PC-3 (cell line): ENCODE data around the gene BAG5. TPM values are rescaled to one million over a fixed set of nuclear protein-coding genes. Genes with fewer than 3 reads are reported as not detected.

Experiments used
- ATAC-seq: fragments of 200-7000 bp; cut with Tn5 transposase; 2 replicates; pipeline ENCODE4 v1.9.1; 2020; ENCODE audit warnings: mild to moderate bottlenecking, moderate library complexity
- BruUV-seq: library from RNA; stranded (reverse); fragments of 400-500 nt; replicated peaks from 2 replicates; lab custom pipeline; 2021; lab: Mats Ljungman, UMichigan
- CTCF ChIA-PET: fragments of 300-600 bp; sonication (Branson Sonifier 250); formaldehyde crosslinking; loops from one replicate; lab custom pipeline; 2022; ENCODE audit warnings: antibody characterized with exemption; lab: Charles Lee
- POLR2A ChIA-PET: fragments of 300-600 bp; sonication (Branson Sonifier 250); formaldehyde crosslinking; loops from one replicate; lab custom pipeline; 2022; ENCODE audit warnings: antibody characterized with exemption; ENCODE audit not compliant: unreplicated experiment; lab: Charles Lee
- DNase-seq: peaks from one replicate; pipeline ENCODE4 v3.0.0-alpha.2; 2015
- H2AFZ ChIP-seq: fragments of 300-600 bp; sonication (generic); 2 replicates; pipeline ENCODE4 v1.6.0; 2016; ENCODE audit warnings: antibody characterized with exemption, low read length
- H3F3A ChIP-seq: fragments of 300-600 bp; sonication (generic); one replicate; pipeline ENCODE4 v1.6.0; 2017; ENCODE audit warnings: antibody characterized with exemption, low read length, control low read depth, mild to moderate bottlenecking; ENCODE audit not compliant: unreplicated experiment
- H3K27ac ChIP-seq: fragments of 300-600 bp; sonication (generic); 2 replicates; pipeline ENCODE4 v1.5.1; 2016; ENCODE audit warnings: mild to moderate bottlenecking, low read length
- H3K27me3 ChIP-seq: fragments of 300-600 bp; sonication (generic); 2 replicates; pipeline ENCODE4 v1.6.1; 2016; ENCODE audit warnings: low read length, mixed read lengths
- H3K36me3 ChIP-seq: fragments of 300-600 bp; sonication (generic); 2 replicates; pipeline ENCODE4 v1.6.1; 2016; ENCODE audit warnings: low read depth, mixed run types, low read length, mixed read lengths
- H3K4me1 ChIP-seq: fragments of 300-600 bp; sonication (generic); 2 replicates; pipeline ENCODE4 v1.5.1; 2016; ENCODE audit warnings: low read length; ENCODE audit not compliant: insufficient read depth
- H3K4me2 ChIP-seq: fragments of 300-600 bp; sonication (generic); 2 replicates; pipeline ENCODE4 v1.6.0; 2016; ENCODE audit warnings: low read length
- H3K4me3 ChIP-seq: fragments of 300-600 bp; sonication (generic); 2 replicates; pipeline ENCODE4 v1.5.1; 2016; ENCODE audit warnings: mild to moderate bottlenecking, low read length, mixed read lengths
- H3K79me2 ChIP-seq: fragments of 300-600 bp; sonication (generic); 2 replicates; pipeline ENCODE4 v1.6.1; 2017; ENCODE audit warnings: low read length, mixed read lengths
- H3K9ac ChIP-seq: fragments of 300-600 bp; sonication (generic); 2 replicates; pipeline ENCODE4 v1.6.0; 2016; ENCODE audit warnings: mild to moderate bottlenecking, low read length
- H3K9me2 ChIP-seq: fragments of 300-600 bp; sonication (generic); replicated peaks from 2 replicates; pipeline ENCODE4 v1.6.1; 2016; ENCODE audit warnings: mixed run types, low read length, mixed read lengths
- H3K9me3 ChIP-seq: fragments of 300-600 bp; sonication (generic); 2 replicates; pipeline ENCODE4 v1.6.1; 2016; ENCODE audit warnings: low read length, mixed read lengths
- H4K20me1 ChIP-seq: fragments of 300-600 bp; sonication (generic); 2 replicates; pipeline ENCODE4 v1.6.1; 2016; ENCODE audit warnings: low read length, mixed read lengths
- CTCF ChIP-seq: fragments of 300-600 bp; sonication (generic); conservative IDR thresholded peaks from 2 replicates; pipeline ENCODE4 v1.5.1; 2017; ENCODE audit warnings: antibody characterized with exemption, low read depth, mild to moderate bottlenecking, low read length
- EZH2 ChIP-seq: fragments of 300-600 bp; sonication (generic); IDR thresholded peaks from one replicate; pipeline ENCODE4 v1.6.1; 2017; ENCODE audit warnings: antibody characterized with exemption, mild to moderate bottlenecking, low read length; ENCODE audit not compliant: unreplicated experiment
- EZH2phosphoT487 ChIP-seq: fragments of 300-600 bp; sonication (generic); IDR thresholded peaks from 2 replicates; pipeline ENCODE4 v1.6.1; 2018; ENCODE audit warnings: mild to moderate bottlenecking, antibody characterized with exemption, low read length, borderline replicate concordance
- intact Hi-C: fragments of 100-400 bp; cut with micrococcal nuclease; formaldehyde crosslinking; loops from 2 replicates; pipeline ENCODE4 v1.9.0; 2023
- total RNA-seq: library from RNA; depleted of rRNA; stranded (reverse); fragments of >200 nt; gene quantifications from 2 replicates; pipeline ENCODE4 v1.2.3, GENCODE V29; 2014

Gene BAG5
- total RNA-seq, 1 experiment from 2014 or later = 33.0 TPM

DNA sequence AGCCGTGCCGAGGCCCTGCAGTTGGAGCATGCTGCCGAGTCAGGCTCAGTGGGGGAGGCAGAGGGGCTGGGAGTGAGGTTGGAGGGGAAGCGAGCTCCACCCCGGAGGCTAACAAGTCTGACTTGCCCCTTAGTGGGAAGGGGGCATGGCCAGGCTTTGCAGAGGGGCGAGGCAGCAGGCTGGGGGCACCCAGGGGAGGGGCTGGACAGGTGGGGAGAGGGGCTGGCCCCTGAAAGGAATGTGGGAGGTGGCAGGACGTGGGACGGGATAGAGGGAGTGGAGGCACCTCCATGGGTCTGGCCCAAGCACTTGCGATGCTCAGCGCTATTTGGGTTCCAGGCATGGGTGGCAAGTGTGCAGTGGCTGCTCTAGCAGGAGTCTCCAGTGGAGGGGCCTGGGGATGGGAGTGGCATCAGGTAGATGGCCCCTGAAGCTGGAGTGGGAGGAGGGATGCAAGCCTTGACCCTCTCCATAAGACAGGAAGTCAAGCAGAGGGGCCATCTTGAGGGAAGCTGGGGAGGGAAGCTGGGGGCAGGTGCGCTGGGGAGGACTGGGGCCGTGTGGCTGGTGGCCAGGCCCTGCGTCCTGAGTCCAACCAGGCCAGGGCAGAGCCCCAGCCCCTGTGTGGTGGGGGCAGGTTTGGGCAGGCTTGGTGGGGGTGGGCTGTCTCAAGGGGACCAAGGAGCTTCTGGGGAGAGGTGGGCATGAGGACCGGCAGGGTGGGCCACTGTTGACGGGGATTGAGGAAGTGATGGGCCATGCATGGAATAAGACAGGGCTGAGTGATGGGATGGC lies 30.8 kb downstream of the BAG5 start:
- H3K4me3 ChIP-seq = no peak overlapping the region
- CTCF ChIA-PET = no interaction called here
- peaks cover 8% of the 10 kb centered on the region; the same call in 1 of the 2 replicates for H4K20me1 ChIP-seq
- H3F3A ChIP-seq = no peaks in the 10 kb centered on the region
- intact Hi-C loops = no loop called here
- no peaks in the 10 kb centered on the region for H3K9me3 ChIP-seq
- H3K27me3 ChIP-seq = no peaks in the 10 kb centered on the region
- TF ChIP-seq EZH2phosphoT487 (no peak), CTCF (no peak), EZH2 (no peak)
- POLR2A ChIA-PET = interaction anchor here (0.6 kb wide), 1 partner anchor 12 kb away, joined by 3 read pairs; no protein-coding TSS in a partner anchor
- ATAC-seq (no peak), DNase-seq (no peak)
- H3K4me2 ChIP-seq = 0 out of 2 replicates have a peak overlapping the region, but pooled peaks have one; percentile 96
- no peak overlapping the region for H2AFZ ChIP-seq
- H3K79me2 ChIP-seq = peaks cover 41% of the 10 kb centered on the region
- H3K9me2 ChIP-seq = no peaks in the 10 kb centered on the region
- H3K27ac ChIP-seq = no peak overlapping the region
- BruUV-seq = no TSS peak
- H3K9ac ChIP-seq = no peak overlapping the region
- H3K36me3 ChIP-seq = peaks cover 4% of the 10 kb centered on the region; the same call in 1 of the 2 replicates
- peaks cover 22% of the 10 kb centered on the region for H3K4me1 ChIP-seq

GRCh38 chr14:103530831-103531230 lies 31.6 kb downstream of the BAG5 start:
- H3K79me2 ChIP-seq = peaks cover 41% of the 10 kb centered on the region
- H3K9me3 ChIP-seq = no peaks in the 10 kb centered on the region
- no peaks in the 10 kb centered on the region for H3K9me2 ChIP-seq
- H3K27me3 ChIP-seq = no peaks in the 10 kb centered on the region
- TF ChIP-seq EZH2 = no peak
- TF ChIP-seq CTCF = no peak
- no peak for TF ChIP-seq EZH2phosphoT487
- H3K27ac ChIP-seq = no peak overlapping the region
- H2AFZ ChIP-seq = no peak overlapping the region
- CTCF ChIA-PET = no interaction called here
- no TSS peak for BruUV-seq
- no peak overlapping the region for H3K9ac ChIP-seq
- peaks cover 4% of the 10 kb centered on the region; the same call in 1 of the 2 replicates for H3K36me3 ChIP-seq
- H3K4me2 ChIP-seq = peak overlapping the region; percentile 96
- DNase-seq (no peak), ATAC-seq (no peak)
- H3K4me3 ChIP-seq = peak overlapping the region; percentile 94; the same call in 1 of the 2 replicates
- peaks cover 22% of the 10 kb centered on the region for H3K4me1 ChIP-seq
- no peaks in the 10 kb centered on the region for H3F3A ChIP-seq
- peaks cover 8% of the 10 kb centered on the region; the same call in 1 of the 2 replicates for H4K20me1 ChIP-seq
- intact Hi-C loops = no loop called here
- POLR2A ChIA-PET = no interaction called here

DNA sequence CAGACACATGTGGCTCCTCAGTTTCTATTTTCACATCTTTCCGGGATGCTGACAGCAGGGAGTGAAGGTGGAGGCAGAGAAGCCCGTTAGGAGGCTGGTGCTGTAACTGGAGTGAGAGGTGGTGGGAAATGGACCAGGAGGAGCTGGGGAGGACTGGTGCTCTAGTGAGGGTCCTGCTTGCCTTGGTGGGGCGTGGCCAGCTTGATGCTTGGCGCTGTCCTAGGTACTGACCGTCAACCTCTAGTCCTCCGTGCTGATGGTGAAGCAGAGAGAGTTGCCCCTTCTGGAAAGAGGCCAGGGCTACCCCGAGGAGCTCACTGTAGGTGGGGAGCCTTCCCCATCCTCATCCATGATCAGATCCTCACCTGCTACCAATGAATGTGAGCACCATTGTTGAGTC lies 32.1 kb downstream of the BAG5 start:
- Histone ChIP-seq H3K27ac (no peak overlapping the region), H3K4me2 (peak overlapping the region; percentile 96), H3K4me1 (peaks cover 22% of the 10 kb centered on the region), H2AFZ (no peak overlapping the region), H4K20me1 (peaks cover 8% of the 10 kb centered on the region; the same call in 1 of the 2 replicates), H3K9me3 (no peaks in the 10 kb centered on the region), H3K9ac (no peak overlapping the region), H3F3A (no peaks in the 10 kb centered on the region), H3K4me3 (peak overlapping the region; percentile 94), H3K36me3 (peaks cover 4% of the 10 kb centered on the region; the same call in 1 of the 2 replicates), H3K79me2 (peaks cover 41% of the 10 kb centered on the region), H3K9me2 (no peaks in the 10 kb centered on the region), H3K27me3 (no peaks in the 10 kb centered on the region)
- no peak for TF ChIP-seq EZH2phosphoT487
- no peak for TF ChIP-seq CTCF
- no peak for TF ChIP-seq EZH2
- ChIA-PET CTCF (no interaction called here), POLR2A (no interaction called here)
- DNase-seq = peak; percentile 32
- ATAC-seq = no peak
- BruUV-seq = no TSS peak
- intact Hi-C loops = no loop called here
